ENCODE data around the gene MGAM2.

MGAM2 gene

DNA sequence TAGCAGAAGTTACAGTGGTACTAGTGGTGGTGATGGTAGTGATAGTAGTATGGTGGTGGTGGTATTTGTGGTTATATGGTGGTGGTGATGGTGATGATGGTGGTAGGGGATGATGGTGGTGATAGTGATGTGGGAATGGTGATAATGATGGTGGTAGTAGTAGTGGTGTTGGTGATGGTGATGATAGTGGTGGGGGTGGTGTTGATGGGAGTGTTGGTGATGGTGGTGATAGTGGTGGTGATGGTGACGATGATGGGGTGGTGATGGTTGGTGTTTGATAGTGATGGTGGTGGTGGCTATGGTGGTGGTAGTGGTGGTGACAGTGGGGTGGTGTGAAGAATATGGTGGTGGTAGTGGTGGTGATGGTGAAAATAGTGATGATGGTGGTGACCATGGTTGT, 27.9 kb upstream of the MGAM2 start:
- no peak overlapping the region for H3K4me3 ChIP-seq (replicated peaks; ENCODE audit: insufficient read depth, low read length)
- TF ChIP-seq, protein P1, sequence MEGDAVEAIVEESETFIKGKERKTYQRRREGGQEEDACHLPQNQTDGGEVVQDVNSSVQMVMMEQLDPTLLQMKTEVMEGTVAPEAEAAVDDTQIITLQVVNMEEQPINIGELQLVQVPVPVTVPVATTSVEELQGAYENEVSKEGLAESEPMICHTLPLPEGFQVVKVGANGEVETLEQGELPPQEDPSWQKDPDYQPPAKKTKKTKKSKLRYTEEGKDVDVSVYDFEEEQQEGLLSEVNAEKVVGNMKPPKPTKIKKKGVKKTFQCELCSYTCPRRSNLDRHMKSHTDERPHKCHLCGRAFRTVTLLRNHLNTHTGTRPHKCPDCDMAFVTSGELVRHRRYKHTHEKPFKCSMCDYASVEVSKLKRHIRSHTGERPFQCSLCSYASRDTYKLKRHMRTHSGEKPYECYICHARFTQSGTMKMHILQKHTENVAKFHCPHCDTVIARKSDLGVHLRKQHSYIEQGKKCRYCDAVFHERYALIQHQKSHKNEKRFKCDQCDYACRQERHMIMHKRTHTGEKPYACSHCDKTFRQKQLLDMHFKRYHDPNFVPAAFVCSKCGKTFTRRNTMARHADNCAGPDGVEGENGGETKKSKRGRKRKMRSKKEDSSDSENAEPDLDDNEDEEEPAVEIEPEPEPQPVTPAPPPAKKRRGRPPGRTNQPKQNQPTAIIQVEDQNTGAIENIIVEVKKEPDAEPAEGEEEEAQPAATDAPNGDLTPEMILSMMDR (IDR thresholded peaks at IDR 0.05; ENCODE audit: insufficient read depth, low read length) = no peak
- DNase-seq (ENCODE audit: low read depth in 1 of 2, low spot score in 1 of 2) = no peak
- no peak overlapping the region for H3K27ac ChIP-seq (replicated peaks)
- H3K27me3 ChIP-seq (ENCODE audit: insufficient read depth, poor library complexity, severe bottlenecking) = no peaks in the 10 kb centered on the region

DNA sequence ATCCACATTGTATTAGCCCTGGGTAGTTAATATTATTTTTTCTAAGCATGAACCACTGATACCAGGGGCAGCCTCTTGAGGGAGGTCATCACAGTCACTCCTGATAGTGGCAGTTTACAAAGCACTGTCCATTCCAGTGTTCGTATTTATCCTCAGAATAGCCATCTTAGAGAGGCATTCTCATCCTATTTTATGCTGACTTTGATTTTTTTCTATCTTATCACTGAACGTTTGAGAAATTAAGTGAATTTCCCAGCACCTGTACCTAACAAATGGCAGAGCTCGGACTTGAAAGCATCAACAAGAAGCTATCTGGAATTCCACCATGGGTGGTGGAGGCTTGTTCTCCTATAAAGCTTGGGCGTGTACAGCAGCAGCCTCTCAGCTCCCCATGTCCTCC, 26.1 kb upstream of the MGAM2 start:
- H3K27ac ChIP-seq (replicated peaks) = no peak overlapping the region
- H3K27me3 ChIP-seq (ENCODE audit: insufficient read depth, poor library complexity, severe bottlenecking) = no peaks in the 10 kb centered on the region
- no peak overlapping the region for H3K4me3 ChIP-seq (replicated peaks; ENCODE audit: insufficient read depth, low read length)
- DNase-seq (ENCODE audit: low read depth in 1 of 2, low spot score in 1 of 2) = no peak
- TF ChIP-seq, protein P2, sequence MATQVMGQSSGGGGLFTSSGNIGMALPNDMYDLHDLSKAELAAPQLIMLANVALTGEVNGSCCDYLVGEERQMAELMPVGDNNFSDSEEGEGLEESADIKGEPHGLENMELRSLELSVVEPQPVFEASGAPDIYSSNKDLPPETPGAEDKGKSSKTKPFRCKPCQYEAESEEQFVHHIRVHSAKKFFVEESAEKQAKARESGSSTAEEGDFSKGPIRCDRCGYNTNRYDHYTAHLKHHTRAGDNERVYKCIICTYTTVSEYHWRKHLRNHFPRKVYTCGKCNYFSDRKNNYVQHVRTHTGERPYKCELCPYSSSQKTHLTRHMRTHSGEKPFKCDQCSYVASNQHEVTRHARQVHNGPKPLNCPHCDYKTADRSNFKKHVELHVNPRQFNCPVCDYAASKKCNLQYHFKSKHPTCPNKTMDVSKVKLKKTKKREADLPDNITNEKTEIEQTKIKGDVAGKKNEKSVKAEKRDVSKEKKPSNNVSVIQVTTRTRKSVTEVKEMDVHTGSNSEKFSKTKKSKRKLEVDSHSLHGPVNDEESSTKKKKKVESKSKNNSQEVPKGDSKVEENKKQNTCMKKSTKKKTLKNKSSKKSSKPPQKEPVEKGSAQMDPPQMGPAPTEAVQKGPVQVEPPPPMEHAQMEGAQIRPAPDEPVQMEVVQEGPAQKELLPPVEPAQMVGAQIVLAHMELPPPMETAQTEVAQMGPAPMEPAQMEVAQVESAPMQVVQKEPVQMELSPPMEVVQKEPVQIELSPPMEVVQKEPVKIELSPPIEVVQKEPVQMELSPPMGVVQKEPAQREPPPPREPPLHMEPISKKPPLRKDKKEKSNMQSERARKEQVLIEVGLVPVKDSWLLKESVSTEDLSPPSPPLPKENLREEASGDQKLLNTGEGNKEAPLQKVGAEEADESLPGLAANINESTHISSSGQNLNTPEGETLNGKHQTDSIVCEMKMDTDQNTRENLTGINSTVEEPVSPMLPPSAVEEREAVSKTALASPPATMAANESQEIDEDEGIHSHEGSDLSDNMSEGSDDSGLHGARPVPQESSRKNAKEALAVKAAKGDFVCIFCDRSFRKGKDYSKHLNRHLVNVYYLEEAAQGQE (IDR thresholded peaks at IDR 0.05; ENCODE audit: insufficient replicate concordance, low read depth) = no peak
- TF ChIP-seq, protein P1 (IDR thresholded peaks at IDR 0.05; ENCODE audit: insufficient read depth, low read length) = no peak
- TF ChIP-seq POLR2AphosphoS5 (IDR thresholded peaks at IDR 0.05; ENCODE audit: low read depth) (no peak), GABPA (IDR thresholded peaks at IDR 0.05; ENCODE audit: low read depth) (no peak), SPI1 (IDR thresholded peaks at IDR 0.05; ENCODE audit: borderline replicate concordance, low read depth) (no peak)

DNA sequence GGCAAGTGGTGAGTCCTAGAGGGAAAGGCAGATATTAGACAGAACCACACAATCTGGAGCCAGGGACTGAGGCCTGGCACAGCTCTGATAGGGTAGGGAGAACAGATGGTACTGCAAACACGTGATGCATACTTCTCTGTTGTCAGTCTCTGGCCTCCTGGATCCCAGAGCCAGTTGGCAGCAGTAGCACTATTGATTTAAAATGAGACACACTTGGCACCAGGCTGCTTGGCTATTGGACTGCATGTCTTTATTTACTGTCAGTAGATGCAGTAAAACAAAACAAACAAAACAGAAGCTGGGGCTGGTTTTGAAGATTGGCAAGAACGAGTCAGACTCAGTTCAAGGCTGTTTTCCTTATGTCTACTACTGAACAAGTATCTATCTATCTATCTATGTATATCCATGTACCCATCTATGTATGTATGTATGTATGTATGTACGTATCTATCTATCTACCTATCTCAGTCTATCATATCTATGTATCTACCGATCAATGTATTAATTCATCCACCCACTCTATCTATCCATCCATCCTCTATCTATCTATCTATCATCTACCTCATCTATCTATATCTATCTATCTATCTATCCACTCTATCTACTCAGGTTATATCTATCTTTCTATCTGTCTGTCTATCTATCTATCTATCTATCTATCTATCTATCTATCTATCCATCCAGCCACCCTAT, 23.4 kb upstream of the MGAM2 start:
- H3K27ac ChIP-seq (replicated peaks) = no peak overlapping the region
- H3K4me3 ChIP-seq (replicated peaks; ENCODE audit: insufficient read depth, low read length) = no peak overlapping the region
- no peak for DNase-seq (ENCODE audit: low read depth in 1 of 2, low spot score in 1 of 2)
- TF ChIP-seq SPI1 (IDR thresholded peaks at IDR 0.05; ENCODE audit: borderline replicate concordance, low read depth) (no peak), GABPA (IDR thresholded peaks at IDR 0.05; ENCODE audit: low read depth) (no peak), POLR2AphosphoS5 (IDR thresholded peaks at IDR 0.05; ENCODE audit: low read depth) (no peak)
- TF ChIP-seq, protein P2 (IDR thresholded peaks at IDR 0.05; ENCODE audit: insufficient replicate concordance, low read depth) = no peak
- TF ChIP-seq, protein P1 (IDR thresholded peaks at IDR 0.05; ENCODE audit: insufficient read depth, low read length) = no peak
- H3K27me3 ChIP-seq (ENCODE audit: insufficient read depth, poor library complexity, severe bottlenecking) = no peaks in the 10 kb centered on the region

DNA sequence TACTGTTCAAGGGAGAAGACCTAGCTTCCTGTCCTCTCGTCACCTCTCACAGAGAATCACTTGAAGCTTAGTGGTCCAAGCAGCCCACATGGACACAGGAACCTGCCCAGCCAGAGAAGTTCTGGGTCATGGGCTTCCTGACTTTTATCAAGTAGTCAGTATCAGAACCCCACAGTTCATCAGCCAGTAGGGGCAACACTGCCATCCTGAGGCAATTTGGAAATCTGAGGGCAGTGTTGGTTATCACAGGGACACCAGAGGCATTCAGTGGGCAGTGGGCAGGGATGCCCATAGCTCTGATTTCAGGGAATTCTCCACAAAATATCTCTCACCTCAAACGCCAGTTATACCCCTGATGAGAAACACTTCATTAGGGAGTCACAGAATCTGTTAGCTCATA, 22.5 kb upstream of the MGAM2 start:
- no peak for DNase-seq (ENCODE audit: low read depth in 1 of 2, low spot score in 1 of 2)
- no peak for TF ChIP-seq POLR2AphosphoS5 (IDR thresholded peaks at IDR 0.05; ENCODE audit: low read depth)
- TF ChIP-seq SPI1 (IDR thresholded peaks at IDR 0.05; ENCODE audit: borderline replicate concordance, low read depth) = no peak
- TF ChIP-seq, protein P2 (IDR thresholded peaks at IDR 0.05; ENCODE audit: insufficient replicate concordance, low read depth) = no peak
- TF ChIP-seq, protein P1 (IDR thresholded peaks at IDR 0.05; ENCODE audit: insufficient read depth, low read length) = no peak
- no peak for TF ChIP-seq GABPA (IDR thresholded peaks at IDR 0.05; ENCODE audit: low read depth)
- H3K4me3 ChIP-seq (replicated peaks; ENCODE audit: insufficient read depth, low read length) = no peak overlapping the region
- H3K27ac ChIP-seq (replicated peaks) = no peak overlapping the region
- H3K27me3 ChIP-seq (ENCODE audit: insufficient read depth, poor library complexity, severe bottlenecking) = no peaks in the 10 kb centered on the region

Measured in HL-60 (cell line).